ENCODE results near the gene OR51B4.
A peak's percentile ranks its signal among the peaks of the same experiment; 100 is the strongest.

Gene OR51B4

DNA sequence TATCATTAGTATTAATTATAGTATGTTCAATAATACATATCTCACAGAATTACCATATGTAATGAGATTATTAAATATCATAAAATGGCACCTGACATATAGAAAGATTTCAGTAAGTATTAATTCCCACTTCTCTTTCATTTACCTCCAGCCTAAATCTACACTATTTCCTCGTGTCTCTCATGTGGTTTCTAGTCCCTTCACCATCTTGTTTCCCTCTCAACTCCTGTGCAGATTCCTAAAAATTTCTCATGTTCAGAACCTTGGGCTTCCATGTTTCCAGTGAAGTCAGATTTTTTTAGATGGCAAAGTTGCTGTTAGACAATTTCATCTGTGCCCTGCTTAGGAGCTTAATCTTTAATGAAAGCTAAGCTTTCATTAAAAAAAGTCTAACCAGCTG lies 17.9 kb downstream of the OR51B4 start:
- in situ Hi-C loops (cut with HindIII; ENCODE audit: low sequenced_read_pairs), result no loop called here
- DNase-seq (ENCODE audit: low read depth), result no peak
- TF ChIP-seq, protein P1, sequence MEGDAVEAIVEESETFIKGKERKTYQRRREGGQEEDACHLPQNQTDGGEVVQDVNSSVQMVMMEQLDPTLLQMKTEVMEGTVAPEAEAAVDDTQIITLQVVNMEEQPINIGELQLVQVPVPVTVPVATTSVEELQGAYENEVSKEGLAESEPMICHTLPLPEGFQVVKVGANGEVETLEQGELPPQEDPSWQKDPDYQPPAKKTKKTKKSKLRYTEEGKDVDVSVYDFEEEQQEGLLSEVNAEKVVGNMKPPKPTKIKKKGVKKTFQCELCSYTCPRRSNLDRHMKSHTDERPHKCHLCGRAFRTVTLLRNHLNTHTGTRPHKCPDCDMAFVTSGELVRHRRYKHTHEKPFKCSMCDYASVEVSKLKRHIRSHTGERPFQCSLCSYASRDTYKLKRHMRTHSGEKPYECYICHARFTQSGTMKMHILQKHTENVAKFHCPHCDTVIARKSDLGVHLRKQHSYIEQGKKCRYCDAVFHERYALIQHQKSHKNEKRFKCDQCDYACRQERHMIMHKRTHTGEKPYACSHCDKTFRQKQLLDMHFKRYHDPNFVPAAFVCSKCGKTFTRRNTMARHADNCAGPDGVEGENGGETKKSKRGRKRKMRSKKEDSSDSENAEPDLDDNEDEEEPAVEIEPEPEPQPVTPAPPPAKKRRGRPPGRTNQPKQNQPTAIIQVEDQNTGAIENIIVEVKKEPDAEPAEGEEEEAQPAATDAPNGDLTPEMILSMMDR (IDR thresholded peaks at IDR 0.05; ENCODE audit: low read depth, low read length, missing control alignments), result no peak
- no peak overlapping the region for H3K4me3 ChIP-seq (ENCODE audit: low read depth, low read length)

DNA sequence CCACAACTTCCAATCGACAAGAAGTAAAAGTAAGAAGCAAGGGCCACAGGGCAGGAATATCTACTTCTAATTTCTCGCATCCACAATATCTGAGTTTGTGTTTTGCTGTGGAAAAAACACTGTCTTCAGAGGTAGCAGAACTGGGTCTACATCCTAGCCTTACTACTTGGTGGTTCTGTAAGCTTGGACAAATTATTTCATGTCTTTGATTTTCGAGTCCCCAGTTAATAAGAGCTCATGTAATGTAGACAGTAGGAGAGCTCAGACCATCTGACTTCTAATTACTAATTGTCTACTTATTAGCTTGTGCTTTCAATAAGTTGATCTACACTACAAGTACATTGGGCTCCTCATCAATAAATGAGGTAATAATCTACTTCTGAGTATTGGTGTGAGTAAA lies 18.7 kb downstream of the OR51B4 start:
- no peak for DNase-seq (ENCODE audit: low read depth)
- TF ChIP-seq, protein P1 (IDR thresholded peaks at IDR 0.05; ENCODE audit: low read depth, low read length, missing control alignments), result no peak
- in situ Hi-C loops (cut with HindIII; ENCODE audit: low sequenced_read_pairs), result no loop called here
- H3K4me3 ChIP-seq (ENCODE audit: low read depth, low read length), result no peak overlapping the region

DNA sequence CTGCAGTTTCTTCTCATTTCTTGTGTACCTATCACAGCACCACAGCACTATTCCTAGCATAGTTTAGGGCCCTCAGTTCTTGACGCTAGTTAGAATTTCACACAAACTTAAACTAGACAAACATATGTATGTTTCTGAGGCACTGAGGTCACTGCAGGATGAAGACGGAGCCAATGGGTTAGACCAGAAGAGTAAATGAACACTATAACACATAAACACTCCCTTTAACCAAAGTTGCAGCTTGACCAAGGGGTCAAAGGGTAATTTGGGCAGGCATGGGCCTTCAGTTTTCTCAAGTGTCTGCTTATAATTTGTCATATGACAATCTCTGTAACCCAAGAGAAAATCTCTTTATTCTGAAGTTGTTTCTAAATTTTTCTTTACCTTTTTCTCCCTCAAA lies 19.1 kb downstream of the OR51B4 start:
- no peak for DNase-seq (ENCODE audit: low read depth)
- no peak overlapping the region for H3K4me3 ChIP-seq (ENCODE audit: low read depth, low read length)
- in situ Hi-C loops (cut with HindIII; ENCODE audit: low sequenced_read_pairs), result no loop called here
- TF ChIP-seq, protein P1 (IDR thresholded peaks at IDR 0.05; ENCODE audit: low read depth, low read length, missing control alignments), result no peak

DNA sequence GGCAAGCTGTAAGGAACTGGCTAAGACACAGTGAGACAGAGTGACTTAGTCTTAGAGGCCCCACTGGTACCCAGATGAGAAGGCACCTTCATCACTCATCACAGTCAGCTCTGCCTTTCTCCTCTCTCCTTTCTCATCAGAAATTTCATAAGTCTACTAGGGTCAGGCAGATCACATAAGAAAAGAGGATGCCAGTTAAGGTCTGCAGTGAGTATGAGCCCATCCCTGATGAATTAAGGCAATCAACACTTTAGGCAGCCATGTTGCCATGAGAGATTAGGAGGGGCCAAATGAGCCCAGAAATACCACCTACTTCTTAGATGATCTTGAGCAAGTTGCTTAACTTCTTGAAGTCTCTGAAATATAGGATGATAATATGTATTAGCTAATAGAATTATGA lies 20.1 kb downstream of the OR51B4 start:
- in situ Hi-C loops (cut with HindIII; ENCODE audit: low sequenced_read_pairs), result no loop called here
- no peak for DNase-seq (ENCODE audit: low read depth)
- H3K4me3 ChIP-seq (ENCODE audit: low read depth, low read length), result no peak overlapping the region
- TF ChIP-seq, protein P1 (IDR thresholded peaks at IDR 0.05; ENCODE audit: low read depth, low read length, missing control alignments), result no peak

DNA sequence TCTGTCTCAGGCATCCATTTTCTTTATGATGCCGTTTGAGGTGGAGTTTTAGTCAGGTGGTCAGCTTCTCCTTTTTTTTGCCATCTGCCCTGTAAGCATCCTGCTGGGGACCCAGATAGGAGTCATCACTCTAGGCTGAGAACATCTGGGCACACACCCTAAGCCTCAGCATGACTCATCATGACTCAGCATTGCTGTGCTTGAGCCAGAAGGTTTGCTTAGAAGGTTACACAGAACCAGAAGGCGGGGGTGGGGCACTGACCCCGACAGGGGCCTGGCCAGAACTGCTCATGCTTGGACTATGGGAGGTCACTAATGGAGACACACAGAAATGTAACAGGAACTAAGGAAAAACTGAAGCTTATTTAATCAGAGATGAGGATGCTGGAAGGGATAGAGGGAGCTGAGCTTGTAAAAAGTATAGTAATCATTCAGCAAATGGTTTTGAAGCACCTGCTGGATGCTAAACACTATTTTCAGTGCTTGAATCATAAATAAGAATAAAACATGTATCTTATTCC lies 21.1 kb downstream of the OR51B4 start:
- TF ChIP-seq, protein P1 (IDR thresholded peaks at IDR 0.05; ENCODE audit: low read depth, low read length, missing control alignments), result no peak
- H3K4me3 ChIP-seq (ENCODE audit: low read depth, low read length), result no peak overlapping the region
- DNase-seq (ENCODE audit: low read depth), result peak; percentile 96
- in situ Hi-C loops (cut with HindIII; ENCODE audit: low sequenced_read_pairs), result no loop called here

DNA sequence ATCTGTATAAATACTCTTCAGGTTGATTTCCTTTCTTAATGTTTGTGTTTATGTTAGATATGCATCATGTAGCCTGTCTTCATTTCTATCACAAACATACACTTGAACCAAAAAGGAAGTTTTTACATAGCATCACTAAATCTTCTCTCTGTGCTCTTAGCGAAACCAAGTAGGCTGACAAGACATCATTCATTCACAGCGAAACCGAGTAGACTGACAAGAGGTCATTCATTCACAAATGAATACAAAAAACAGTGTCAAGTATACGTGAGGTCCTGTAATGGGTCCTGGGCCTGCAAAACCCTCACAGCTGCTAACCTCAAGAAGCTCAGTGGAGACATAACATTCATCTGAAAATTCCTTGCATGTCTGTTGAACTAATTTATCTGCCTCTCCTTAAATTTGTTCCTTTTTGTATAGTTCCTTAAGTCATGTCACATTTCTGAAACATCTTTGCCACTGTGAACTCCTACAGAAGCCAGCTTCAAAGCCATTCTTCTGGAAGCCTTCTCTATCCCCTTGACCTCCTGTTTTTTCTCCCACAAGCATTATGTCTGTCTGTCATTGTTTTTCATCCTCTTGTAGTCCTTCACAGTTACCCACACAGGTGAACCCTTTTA lies 22.2 kb downstream of the OR51B4 start:
- DNase-seq (ENCODE audit: low read depth), result no peak
- TF ChIP-seq, protein P1 (IDR thresholded peaks at IDR 0.05; ENCODE audit: low read depth, low read length, missing control alignments), result no peak
- in situ Hi-C loops (cut with HindIII; ENCODE audit: low sequenced_read_pairs), result no loop called here

More for the DNA sequence above, 22.2 kb downstream of the OR51B4 start:
- H3K4me3 ChIP-seq (ENCODE audit: low read depth, low read length), result no peak overlapping the region
